ENCODE data around the gene CPSF2. TPM values are rescaled to one million over a fixed set of nuclear protein-coding genes. Genes with fewer than 3 reads are reported as not detected.

The CPSF2 gene
- total RNA-seq, 2 experiments from 2014 or later = 12.4 to 12.9 TPM

DNA sequence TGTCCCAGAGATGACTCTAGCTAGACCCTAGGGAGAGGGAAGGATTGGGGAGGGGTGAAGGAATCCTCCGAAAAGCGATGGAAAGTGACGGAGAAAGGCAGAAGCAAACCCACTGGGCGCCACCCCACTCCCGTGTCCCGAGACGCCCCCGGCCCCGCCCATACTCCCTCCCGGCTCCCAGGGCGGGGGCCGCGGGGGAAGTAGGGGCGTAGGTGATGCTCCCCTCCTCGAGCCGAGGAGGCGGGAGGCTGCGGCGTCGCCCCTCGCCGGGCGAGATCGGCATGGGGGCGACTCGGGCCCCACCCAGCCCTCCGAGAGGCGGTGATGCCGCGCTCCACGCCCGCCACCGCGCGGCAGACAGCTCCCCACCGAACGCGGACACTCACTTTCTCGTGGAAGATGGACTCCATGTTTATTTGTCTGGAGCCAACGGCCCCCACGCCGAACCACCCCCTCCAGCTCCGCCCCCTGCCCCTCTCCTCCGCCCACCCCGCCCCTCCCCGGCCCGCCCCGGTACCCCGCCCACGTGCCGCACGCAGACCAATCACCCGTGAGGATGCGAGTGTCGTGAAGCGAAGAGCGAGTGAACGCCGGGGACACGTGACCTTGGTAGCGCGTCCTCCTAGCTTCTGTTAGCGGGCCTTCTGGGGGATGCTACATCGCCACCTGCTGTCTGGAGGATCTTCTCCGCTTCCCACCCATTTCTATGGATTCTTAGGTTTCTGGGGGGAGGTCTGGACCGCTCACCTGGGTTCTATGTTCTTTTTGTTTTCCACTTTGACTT, 15.4 kb upstream of the CPSF2 start, which contains the start of gene ATXN3:
TSS of gene ATXN3 (minus strand) at position 440 of the 784 bp plus-strand sequence. CDS start at position 410, 30 bp downstream.
- CTCF ChIA-PET = interaction anchor here (0.5 to 4.5 kb wide), 17 partner anchors 9 to 692 kb away, joined by 3 to 134 read pairs (median 4); partner anchors contain the start of genes CPSF2, NDUFB1 and TRIP11
- peak; percentile 84 for TF ChIP-seq CTCF (IDR thresholded peaks at IDR 0.05)
- POLR2A ChIA-PET = interaction anchor here (0.8 to 5.3 kb wide), 15 partner anchors 9 to 1722 kb away, joined by 3 to 116 read pairs (median 5); partner anchors contain the start of genes CPSF2, GOLGA5, LYSET and MOAP1
- Mint-ChIP-seq H3K4me1 (ENCODE audit: low read depth) (peaks cover 73% of the 10 kb centered on the region), H3K4me3 (peak within 1 kb of the TSS; percentile 95), H3K9me3 (no peaks in the 10 kb centered on the region), H3K36me3 (ENCODE audit: low read depth) (peaks cover 6% of the 10 kb centered on the region), H3K27ac (peak within 1 kb of the TSS; percentile 84), H3K27me3 (no peaks in the 10 kb centered on the region)
- H3K27me3 ChIP-seq (ENCODE audit: control insufficient read depth in 1 of 2, insufficient read depth in 2 of 2, low read length in 2 of 2) = no peaks in the 10 kb centered on the region
- intact Hi-C loops (cut with DNase I, micrococcal nuclease) = loop anchor here (1.0 to 10.0 kb wide), 6 partner anchors 15 to 1772 kb away; partner anchors contain the start of genes CPSF2 (in 2 of the 2), NDUFB1 (in 2 of the 2), GOLGA5 (in 1 of the 2) and LYSET (in 1 of the 2)
- peak within 1 kb of the TSS; percentile 66 for H3K4me3 ChIP-seq (ENCODE audit: low read length)
- H3K4me1 ChIP-seq (ENCODE audit: insufficient read depth, low read length) = peaks cover 45% of the 10 kb centered on the region
- peak within 1 kb of the TSS; percentile 81 to 84 for H3K27ac ChIP-seq (ENCODE audit: low read depth in 1 of 2, low read length in 2 of 2)
- ATAC-seq (ENCODE audit: poor library complexity) (peak; percentile 93), DNase-seq (peak; percentile 89 to 99 (median 94))
- no peaks in the 10 kb centered on the region for H3K9me3 ChIP-seq (ENCODE audit: control insufficient read depth in 1 of 2, insufficient read depth in 1 of 2, low read length in 2 of 2)
- H3K36me3 ChIP-seq (ENCODE audit: insufficient read depth, low read length) = peaks cover 4% of the 10 kb centered on the region

GRCh38 chr14:92108345-92109254, 13.2 kb upstream of the CPSF2 start:
- Mint-ChIP-seq H3K36me3 (ENCODE audit: low read depth) (peaks cover 6% of the 10 kb centered on the region), H3K4me3 (peak overlapping the region; percentile 78), H3K4me1 (ENCODE audit: low read depth) (peaks cover 54% of the 10 kb centered on the region), H3K27ac (peak overlapping the region; percentile 81), H3K9me3 (no peaks in the 10 kb centered on the region), H3K27me3 (no peaks in the 10 kb centered on the region)
- no peak for ATAC-seq (ENCODE audit: poor library complexity)
- POLR2A ChIA-PET = interaction anchor here (0.5 to 5.3 kb wide), 5 partner anchors 10 to 598 kb away, joined by 3 to 116 read pairs (median 26); partner anchors contain the start of genes CPSF2, NDUFB1, PPP4R3A and TRIP11
- intact Hi-C loops (cut with DNase I, micrococcal nuclease) = loop anchor here in 1 of 2 experiments (2.0 to 10.0 kb wide), 4 partner anchors 598 to 1774 kb away; partner anchors contain the start of genes GOLGA5, LYSET, NRDE2 and PPP4R3A
- Histone ChIP-seq H3K36me3 (ENCODE audit: insufficient read depth, low read length) (peaks cover under 1% of the 10 kb centered on the region), H3K27ac (ENCODE audit: low read depth in 1 of 2, low read length in 2 of 2) (no peak overlapping the region), H3K4me1 (ENCODE audit: insufficient read depth, low read length) (peaks cover 41% of the 10 kb centered on the region), H3K9me3 (ENCODE audit: control insufficient read depth in 1 of 2, insufficient read depth in 1 of 2, low read length in 2 of 2) (no peaks in the 10 kb centered on the region), H3K27me3 (ENCODE audit: control insufficient read depth in 1 of 2, insufficient read depth in 2 of 2, low read length in 2 of 2) (no peaks in the 10 kb centered on the region), H3K4me3 (ENCODE audit: low read length) (no peak overlapping the region)
- CTCF ChIA-PET = interaction anchor here (0.6 to 4.5 kb wide), 2 partner anchors 13 to 608 kb away, joined by 3 to 134 read pairs; partner anchors contain the start of genes CPSF2 and NDUFB1
- no peak for TF ChIP-seq CTCF (IDR thresholded peaks at IDR 0.05)
- peak in 4 of 14 experiments; percentile 5 to 57 (median 36) for DNase-seq
